ENCODE results near the gene OR52E1. TPM values are rescaled to one million over a fixed set of nuclear protein-coding genes. Genes with fewer than 3 reads are reported as not detected.

The OR52E1 gene
- total RNA-seq, 1 donor from 2014 or later = not detected

DNA sequence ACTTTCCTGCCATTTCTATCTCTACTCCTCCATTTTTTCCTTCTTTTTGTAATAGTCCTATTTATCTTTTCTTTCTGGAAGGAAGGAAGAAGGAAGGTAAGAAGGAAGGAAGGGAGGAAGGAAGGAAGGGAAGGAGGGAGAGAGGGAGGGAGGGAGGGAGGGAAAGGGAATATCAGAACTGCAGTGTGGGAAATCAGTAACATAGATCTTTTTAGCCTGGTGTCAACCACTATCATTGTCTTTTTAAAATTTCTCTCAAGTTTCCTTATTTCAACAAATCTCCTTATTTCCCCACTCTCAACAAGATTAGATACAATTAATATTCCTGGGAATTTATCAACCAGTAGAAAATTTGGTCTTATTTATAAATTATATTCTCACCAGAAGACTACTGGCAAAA is 33.7 kb downstream of the OR52E1 start:
- DNase-seq (ENCODE audit: low spot score) = no peak
- intact Hi-C loops (cut with DNase I) = no loop called here

DNA sequence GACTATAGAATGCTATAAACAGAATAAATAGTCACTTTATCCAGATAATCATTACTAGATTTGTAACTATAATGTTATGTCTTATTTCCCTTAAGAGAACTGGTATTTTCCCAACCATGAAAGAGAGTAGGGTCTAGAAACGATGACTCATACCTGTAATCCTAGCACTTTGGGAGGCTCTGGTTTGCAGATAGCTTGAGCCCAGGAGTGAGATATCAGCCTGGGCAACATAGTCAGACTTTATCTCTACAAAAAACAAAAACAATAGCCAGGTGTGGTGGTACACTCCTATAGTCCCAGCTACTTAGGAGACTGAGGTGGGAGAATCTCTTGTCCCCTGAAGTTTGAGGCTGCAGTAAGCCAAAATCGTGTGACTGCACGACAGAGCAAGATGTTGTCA is 37.9 kb downstream of the OR52E1 start:
- no peak for DNase-seq (ENCODE audit: low spot score)
- intact Hi-C loops (cut with DNase I) = no loop called here

DNA sequence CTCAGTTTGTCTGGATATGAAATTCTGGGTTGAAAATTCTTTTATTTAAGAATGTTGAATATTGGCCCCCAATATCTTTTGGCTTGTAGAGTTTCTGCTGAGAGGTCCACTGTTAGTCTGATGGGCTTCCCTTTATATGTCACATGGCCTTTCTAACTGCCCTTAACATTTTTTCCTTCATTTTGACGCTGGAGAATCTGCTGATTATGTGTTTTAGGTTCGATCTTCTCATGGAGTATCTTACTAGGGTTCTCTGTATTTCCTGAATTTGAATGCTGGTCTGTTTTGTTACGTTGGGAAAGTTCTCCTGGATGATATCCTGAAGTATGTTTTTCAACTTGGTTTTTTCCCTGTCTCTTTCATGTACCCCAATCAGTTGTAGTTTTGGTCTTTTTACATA is 46.0 kb downstream of the OR52E1 start:
- intact Hi-C loops (cut with DNase I) = no loop called here
- DNase-seq (ENCODE audit: low spot score) = no peak

DNA sequence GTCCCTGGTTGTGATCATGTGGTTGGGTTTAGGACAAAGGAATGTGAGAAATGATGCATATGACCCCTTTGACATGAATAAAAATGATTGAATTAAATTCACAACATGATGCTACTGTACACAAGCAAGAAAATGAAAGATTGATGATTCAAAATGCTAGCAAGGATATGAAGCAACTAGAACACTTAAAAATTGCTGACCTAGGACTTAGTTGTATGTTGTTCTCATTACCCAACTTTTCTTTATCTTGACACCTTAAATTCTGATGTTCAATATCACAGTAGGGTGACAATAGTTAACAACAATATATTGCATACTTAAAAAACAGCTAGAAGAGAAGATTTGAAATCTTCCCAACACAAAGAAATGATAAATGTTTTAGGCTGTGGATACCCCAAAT is 48.2 kb downstream of the OR52E1 start:
- intact Hi-C loops (cut with DNase I) = no loop called here

DNA sequence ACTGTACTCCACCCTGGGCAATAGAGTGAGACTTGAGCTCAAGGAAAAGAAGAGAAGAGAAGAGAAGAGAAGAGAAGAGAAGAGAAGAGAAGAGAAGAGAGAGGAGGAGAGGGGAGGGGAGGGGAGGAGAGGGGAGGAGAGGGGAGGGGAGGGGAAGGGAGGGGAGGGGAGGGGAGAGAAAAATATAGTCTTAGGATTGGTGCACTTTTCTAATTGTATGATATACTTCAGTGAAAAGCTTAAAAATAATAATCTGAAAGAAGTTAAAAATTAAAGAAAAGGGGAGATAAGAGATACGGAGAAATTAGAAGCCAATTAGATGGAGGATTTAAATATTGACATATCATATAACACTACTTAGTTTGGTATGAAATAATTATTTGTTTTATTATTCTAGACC is 49.5 kb downstream of the OR52E1 start:
- intact Hi-C loops (cut with DNase I) = no loop called here
- no peak for DNase-seq (ENCODE audit: low spot score)

More for the DNA sequence above, 48.2 kb downstream of the OR52E1 start:
- no peak for DNase-seq (ENCODE audit: low spot score)

Other genes with a start within 250 kb of the OR52E1 start
- not detected for gene OR51F2, start 248.3 kb upstream of the OR52E1 start, total RNA-seq
- not detected for gene OR51S1, start 220.4 kb upstream of the OR52E1 start, total RNA-seq
- gene OR51T1, start 187.7 kb upstream of the OR52E1 start, total RNA-seq = not detected
- gene OR51A7, start 165.8 kb upstream of the OR52E1 start, total RNA-seq = not detected
- gene OR51G2, start 150.2 kb upstream of the OR52E1 start, total RNA-seq = not detected
- gene OR51G1, start 145.2 kb upstream of the OR52E1 start, total RNA-seq = not detected
- gene OR51A4, start 122.0 kb upstream of the OR52E1 start, total RNA-seq = not detected
- gene OR51A2, start 113.9 kb upstream of the OR52E1 start, total RNA-seq = not detected
- not detected for gene OR51L1, start 74.7 kb upstream of the OR52E1 start, total RNA-seq
- gene OR52J3, start 23.0 kb upstream of the OR52E1 start, total RNA-seq = not detected
- not detected for gene OR52E2, start 9.9 kb upstream of the OR52E1 start, total RNA-seq
- gene OR52A5, start 68.8 kb downstream of the OR52E1 start, total RNA-seq = not detected
- gene OR52A1, start 85.2 kb downstream of the OR52E1 start, total RNA-seq = not detected
- not detected for gene OR51V1, start 131.1 kb downstream of the OR52E1 start, total RNA-seq
- gene HBB, start 157.5 kb downstream of the OR52E1 start, total RNA-seq = 1,223 TPM
- 4.4 TPM for gene HBD, start 164.9 kb downstream of the OR52E1 start, total RNA-seq
- gene HBG1, start 180.3 kb downstream of the OR52E1 start, total RNA-seq = not detected
- 0.94 TPM for gene HBG2, start 185.2 kb downstream of the OR52E1 start, total RNA-seq
- not detected for gene HBE1, start 200.4 kb downstream of the OR52E1 start, total RNA-seq
- gene OR51B4, start 232.4 kb downstream of the OR52E1 start, total RNA-seq = not detected